Skin epidermis (tissue), 12 donors: ENCODE results near the gene ARHGEF4.
A peak's percentile ranks its signal among the peaks of the same experiment; 100 is the strongest.
"Not testable (repeated sequence)": the region's sequence is repeated elsewhere in the genome, so short reads cannot be mapped to it uniquely, and the experiment has no call there.

Experiments used
- H3K27ac ChIP-seq, 21 experiments: fragments of 200-600 bp; sonication (generic) in 11 of 21; one replicate each; pipeline ENCODE4 v1.5.0; 2020; ENCODE audit warnings: mild to moderate bottlenecking in 3 of 21, inconsistent platforms in 2 of 21, moderate library complexity in 2 of 21
- H3K4me3 ChIP-seq, 7 experiments: fragments of 200-600 bp; sonication (generic) in 2 of 7; one replicate each; pipeline ENCODE4 v1.5.0; 2020; ENCODE audit warnings: inconsistent platforms in 2 of 7, mild to moderate bottlenecking in 2 of 7, moderate library complexity in 1 of 7

Gene ARHGEF4

GRCh38 chr2:130991446-130991845, 154.7 kb downstream of the ARHGEF4 start:
- H3K27ac ChIP-seq, H3K4me3 ChIP-seq: not testable (repeated sequence)

- not testable (repeated sequence) for H3K27ac ChIP-seq, H3K4me3 ChIP-seq
These were observed 155.3 kb downstream of the ARHGEF4 start for GRCh38 chr2:130992003-130992402.

GRCh38 chr2:130996691-130997090, 160.0 kb downstream of the ARHGEF4 start:
- H3K27ac ChIP-seq: no peak overlapping the region
- H3K4me3 ChIP-seq: no peak overlapping the region

GRCh38 chr2:130997198-130997597, 160.5 kb downstream of the ARHGEF4 start:
- Histone ChIP-seq H3K4me3 (no peak overlapping the region), H3K27ac (no peak overlapping the region)

GRCh38 chr2:130998561-130998960, 161.8 kb downstream of the ARHGEF4 start:
- Histone ChIP-seq H3K4me3 (no peak overlapping the region), H3K27ac (no peak overlapping the region)

- Histone ChIP-seq H3K4me3 (no peak overlapping the region), H3K27ac (no peak overlapping the region)
These were observed 167.9 kb downstream of the ARHGEF4 start for GRCh38 chr2:131004446-131005209.

- Histone ChIP-seq H3K4me3 (no peak overlapping the region), H3K27ac (no peak overlapping the region)
These were observed 168.7 kb downstream of the ARHGEF4 start for GRCh38 chr2:131005216-131005935.

GRCh38 chr2:131006561-131006960, 169.8 kb downstream of the ARHGEF4 start:
- Histone ChIP-seq H3K27ac (no peak overlapping the region), H3K4me3 (no peak overlapping the region)

- Histone ChIP-seq H3K27ac (no peak overlapping the region), H3K4me3 (no peak overlapping the region)
These were observed 172.3 kb downstream of the ARHGEF4 start for GRCh38 chr2:131008967-131009366.

- no peak overlapping the region for H3K27ac ChIP-seq
These were observed 173.2 kb downstream of the ARHGEF4 start for GRCh38 chr2:131009713-131010475.

GRCh38 chr2:131010566-131010965, 173.9 kb downstream of the ARHGEF4 start:
- peak overlapping the region in 1 of 21 experiments; percentile 11 for H3K27ac ChIP-seq

More at GRCh38 chr2:131009713-131010475, 173.2 kb downstream of the ARHGEF4 start:
- no peak overlapping the region for H3K4me3 ChIP-seq

GRCh38 chr2:131011486-131011885, 174.8 kb downstream of the ARHGEF4 start:
- H3K4me3 ChIP-seq: no peak overlapping the region
- no peak overlapping the region for H3K27ac ChIP-seq

More at GRCh38 chr2:131010566-131010965, 173.9 kb downstream of the ARHGEF4 start:
- H3K4me3 ChIP-seq: no peak overlapping the region

GRCh38 chr2:131014141-131014540, 177.4 kb downstream of the ARHGEF4 start:
- Histone ChIP-seq H3K4me3 (no peak overlapping the region), H3K27ac (peak overlapping the region in 1 of 21 experiments; percentile 3)

- peak overlapping the region in 2 of 21 experiments; percentile 52 to 80 for H3K27ac ChIP-seq
- H3K4me3 ChIP-seq: no peak overlapping the region
These were observed 179.1 kb downstream of the ARHGEF4 start for GRCh38 chr2:131015764-131016163.

- peak overlapping the region in 1 of 7 experiments; percentile 21 for H3K4me3 ChIP-seq
- H3K27ac ChIP-seq: peak overlapping the region in 18 of 21 experiments; percentile 5 to 80 (median 36)
These were observed 180.4 kb downstream of the ARHGEF4 start for GRCh38 chr2:131016826-131017741.

- no peak overlapping the region for H3K27ac ChIP-seq
- no peak overlapping the region for H3K4me3 ChIP-seq
These were observed 186.0 kb downstream of the ARHGEF4 start for GRCh38 chr2:131022731-131023130.

- no peak overlapping the region for H3K4me3 ChIP-seq
- H3K27ac ChIP-seq: no peak overlapping the region
These were observed 187.0 kb downstream of the ARHGEF4 start for GRCh38 chr2:131023758-131024157.

GRCh38 chr2:131026919-131027318, 190.2 kb downstream of the ARHGEF4 start:
- no peak overlapping the region for H3K4me3 ChIP-seq
- no peak overlapping the region for H3K27ac ChIP-seq
